ENCODE data around the gene TMSB4X. TPM values are rescaled to one million over a fixed set of nuclear protein-coding genes. Genes with fewer than 3 reads are reported as not detected.

Gene TMSB4X
- total RNA-seq, 2 experiments from 2014 or later = 1,476 to 1,540 TPM

GRCh38 chrX:12987900-12988594 is 13.1 kb downstream of the TMSB4X start:
- Histone ChIP-seq H3K36me3 (ENCODE audit: insufficient read depth, low read length) (no peaks in the 10 kb centered on the region), H3K4me2 (ENCODE audit: low read length) (no peak overlapping the region), H3K4me1 (ENCODE audit: insufficient read depth, low read length, poor library complexity, severe bottlenecking) (no peaks in the 10 kb centered on the region), H3K27ac (ENCODE audit: low read depth, low read length, poor library complexity, severe bottlenecking) (no peak overlapping the region), H3K9me2 (ENCODE audit: insufficient read depth, low read length) (no peaks in the 10 kb centered on the region), H2AFZ (ENCODE audit: low read length) (no peak overlapping the region), H3K4me3 (ENCODE audit: low read depth, low read length, poor library complexity, severe bottlenecking) (no peak overlapping the region), H3K9me3 (ENCODE audit: low read length) (no peaks in the 10 kb centered on the region), H4K20me1 (ENCODE audit: insufficient read depth, low read length) (no peaks in the 10 kb centered on the region), H3K79me2 (ENCODE audit: insufficient read depth, low read depth, low read length) (no peaks in the 10 kb centered on the region)
- no TSS peak for BruUV-seq (replicated peaks)
- TF ChIP-seq CTCF (conservative IDR thresholded peaks at IDR 0.05; ENCODE audit: low read length) (no peak), EZH2phosphoT487 (IDR thresholded peaks at IDR 0.05; ENCODE audit: borderline replicate concordance, low read depth, low read length) (no peak)
- ChIA-PET CTCF (ENCODE audit: unreplicated experiment) (no interaction called here), POLR2A (no interaction called here)
- DNase-seq (ENCODE audit: low spot score) = no peak
- intact Hi-C loops (cut with micrococcal nuclease; ENCODE audit: unreplicated experiment) = no loop called here

- no TSS peak for BruUV-seq (replicated peaks)
- no peak overlapping the region for H3K4me2 ChIP-seq (ENCODE audit: low read length)
- H3K9me2 ChIP-seq (ENCODE audit: insufficient read depth, low read length) = no peaks in the 10 kb centered on the region
- no peaks in the 10 kb centered on the region for H3K9me3 ChIP-seq (ENCODE audit: low read length)
- no peaks in the 10 kb centered on the region for H4K20me1 ChIP-seq (ENCODE audit: insufficient read depth, low read length)
- no peak overlapping the region for H3K27ac ChIP-seq (ENCODE audit: low read depth, low read length, poor library complexity, severe bottlenecking)
- no peak overlapping the region for H2AFZ ChIP-seq (ENCODE audit: low read length)
- POLR2A ChIA-PET = no interaction called here
- no peaks in the 10 kb centered on the region for H3K36me3 ChIP-seq (ENCODE audit: insufficient read depth, low read length)
- no peak for DNase-seq (ENCODE audit: low spot score)
- H3K79me2 ChIP-seq (ENCODE audit: insufficient read depth, low read depth, low read length) = no peaks in the 10 kb centered on the region
- TF ChIP-seq EZH2phosphoT487 (IDR thresholded peaks at IDR 0.05; ENCODE audit: borderline replicate concordance, low read depth, low read length) (no peak), CTCF (conservative IDR thresholded peaks at IDR 0.05; ENCODE audit: low read length) (no peak)
- intact Hi-C loops (cut with micrococcal nuclease; ENCODE audit: unreplicated experiment) = no loop called here
- CTCF ChIA-PET (ENCODE audit: unreplicated experiment) = no interaction called here
- H3K4me1 ChIP-seq (ENCODE audit: insufficient read depth, low read length, poor library complexity, severe bottlenecking) = no peaks in the 10 kb centered on the region
- H3K4me3 ChIP-seq (ENCODE audit: low read depth, low read length, poor library complexity, severe bottlenecking) = no peak overlapping the region
Observed at GRCh38 chrX:12988797-12989196, 13.9 kb downstream of the TMSB4X start.

GRCh38 chrX:12989461-12989860 is 14.6 kb downstream of the TMSB4X start:
- CTCF ChIA-PET (ENCODE audit: unreplicated experiment) = no interaction called here
- no peak for DNase-seq (ENCODE audit: low spot score)

More at GRCh38 chrX:12989461-12989860, 14.6 kb downstream of the TMSB4X start:
- TF ChIP-seq CTCF (conservative IDR thresholded peaks at IDR 0.05; ENCODE audit: low read length) = no peak
- no peak for TF ChIP-seq EZH2phosphoT487 (IDR thresholded peaks at IDR 0.05; ENCODE audit: borderline replicate concordance, low read depth, low read length)
- H3K9me2 ChIP-seq (ENCODE audit: insufficient read depth, low read length) = no peaks in the 10 kb centered on the region
- intact Hi-C loops (cut with micrococcal nuclease; ENCODE audit: unreplicated experiment) = no loop called here
- H2AFZ ChIP-seq (ENCODE audit: low read length) = no peak overlapping the region
- POLR2A ChIA-PET = no interaction called here
- H3K36me3 ChIP-seq (ENCODE audit: insufficient read depth, low read length) = no peaks in the 10 kb centered on the region
- no peak overlapping the region for H3K4me2 ChIP-seq (ENCODE audit: low read length)
- no peak overlapping the region for H3K4me3 ChIP-seq (ENCODE audit: low read depth, low read length, poor library complexity, severe bottlenecking)
- no peaks in the 10 kb centered on the region for H3K4me1 ChIP-seq (ENCODE audit: insufficient read depth, low read length, poor library complexity, severe bottlenecking)
- no peaks in the 10 kb centered on the region for H4K20me1 ChIP-seq (ENCODE audit: insufficient read depth, low read length)
- H3K79me2 ChIP-seq (ENCODE audit: insufficient read depth, low read depth, low read length) = no peaks in the 10 kb centered on the region
- no TSS peak for BruUV-seq (replicated peaks)
- H3K27ac ChIP-seq (ENCODE audit: low read depth, low read length, poor library complexity, severe bottlenecking) = no peak overlapping the region
- H3K9me3 ChIP-seq (ENCODE audit: low read length) = no peaks in the 10 kb centered on the region

Measured in OCI-LY7 (cell line).